NCI-H345 treated with DMSO at 0.1 percent for 48 hours (cell line): ENCODE measurements around the gene DDO.

Experiments used
- DNase-seq: peaks from one replicate; lab custom pipeline; 2025; ENCODE audit not compliant: unreplicated experiment; lab: John Stamatoyannopoulos, UW

The DDO gene, protein sequence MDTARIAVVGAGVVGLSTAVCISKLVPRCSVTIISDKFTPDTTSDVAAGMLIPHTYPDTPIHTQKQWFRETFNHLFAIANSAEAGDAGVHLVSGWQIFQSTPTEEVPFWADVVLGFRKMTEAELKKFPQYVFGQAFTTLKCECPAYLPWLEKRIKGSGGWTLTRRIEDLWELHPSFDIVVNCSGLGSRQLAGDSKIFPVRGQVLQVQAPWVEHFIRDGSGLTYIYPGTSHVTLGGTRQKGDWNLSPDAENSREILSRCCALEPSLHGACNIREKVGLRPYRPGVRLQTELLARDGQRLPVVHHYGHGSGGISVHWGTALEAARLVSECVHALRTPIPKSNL

DNA sequence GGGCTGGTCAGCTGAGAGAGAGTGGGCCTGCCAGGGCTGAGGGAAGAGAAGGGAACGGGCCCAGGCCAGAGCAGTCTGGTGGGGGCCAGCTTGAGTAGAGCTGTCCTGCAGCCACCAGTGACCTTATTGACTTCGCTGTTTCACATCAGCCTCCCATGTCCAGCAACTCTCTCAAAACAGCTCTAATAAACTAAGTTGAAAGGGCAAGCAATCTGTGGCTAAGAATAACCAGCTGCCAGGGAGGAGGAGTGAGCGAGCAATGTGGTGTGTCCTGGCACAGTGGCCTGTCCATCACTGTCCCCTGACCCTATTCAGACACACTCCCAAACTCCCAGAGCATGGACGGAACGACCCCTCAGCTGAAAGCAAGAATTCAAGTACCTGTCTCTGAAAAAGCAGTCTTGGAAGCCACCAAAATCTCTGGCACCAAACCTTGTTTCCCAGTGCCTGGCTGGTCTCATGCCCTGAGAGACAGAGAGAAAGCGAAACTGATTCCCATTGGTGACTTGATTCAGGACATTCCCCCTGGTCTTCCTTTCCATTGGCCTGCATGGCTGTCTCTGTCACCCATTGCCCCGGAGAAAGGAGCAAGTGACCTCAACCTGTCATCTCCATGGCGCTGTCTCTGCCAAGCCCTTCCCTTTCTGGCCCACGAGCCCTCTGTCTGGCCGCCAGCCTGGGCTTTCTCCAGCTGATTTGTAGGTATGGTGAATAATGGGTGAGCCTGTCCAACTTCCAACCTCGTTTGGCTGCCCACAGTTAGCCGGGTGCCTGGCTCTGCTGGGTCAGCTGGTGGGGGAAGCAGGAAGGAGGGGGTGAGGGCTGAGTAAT is at the start of gene DDO:
Gene DDO, minus strand, starts transcription at position 490 of the 831 bp plus-strand sequence. CDS start 2,113 bp downstream, outside the sequence.
- no peak for DNase-seq

DNA sequence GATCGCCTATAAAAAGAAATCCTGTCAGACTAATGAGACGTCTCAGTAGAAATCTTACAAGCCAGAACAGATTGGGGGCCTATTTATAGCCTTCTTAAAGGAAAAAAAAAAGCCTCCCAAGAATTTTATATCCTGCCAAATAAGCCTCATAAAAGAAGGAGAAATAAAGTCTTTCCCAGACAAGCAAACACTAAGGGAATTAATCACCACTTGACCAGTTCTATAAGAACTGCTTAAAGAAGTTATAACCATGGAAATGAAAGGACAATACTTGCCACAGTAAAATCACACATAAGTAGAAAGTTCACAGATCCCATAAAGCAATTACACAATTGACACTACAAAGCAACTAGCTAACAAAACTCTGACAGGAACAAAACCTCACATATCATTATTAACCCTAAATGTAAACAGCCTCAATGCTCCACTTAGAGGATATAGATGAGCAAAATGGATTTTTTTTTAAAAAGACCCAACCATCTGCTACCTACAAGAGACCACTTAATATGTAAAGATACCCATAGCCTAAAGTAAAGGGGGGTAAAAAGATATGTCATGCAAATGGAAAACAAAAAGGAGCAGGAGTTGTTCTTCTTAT is 47.6 kb upstream of the DDO start:
- DNase-seq = no peak

DNA sequence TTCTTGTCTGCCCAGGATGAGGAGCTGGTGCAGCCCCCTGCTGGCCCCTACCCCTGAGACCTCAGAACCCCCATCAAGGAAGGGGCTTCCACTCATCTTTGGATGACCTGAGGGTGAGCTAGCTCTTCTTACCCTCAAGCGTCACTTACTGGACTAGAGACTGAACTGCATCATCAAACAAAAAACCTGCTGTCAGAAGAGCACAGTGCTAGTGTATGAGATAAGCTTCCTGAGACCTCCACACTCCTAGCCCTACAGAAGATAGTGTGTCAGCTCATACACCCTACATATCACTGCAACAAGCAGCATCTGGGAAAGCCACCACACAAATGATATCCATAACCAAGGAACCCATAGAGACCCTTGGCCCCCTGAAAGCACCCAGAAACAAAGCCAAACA is 46.0 kb upstream of the DDO start:
- no peak for DNase-seq

DNA sequence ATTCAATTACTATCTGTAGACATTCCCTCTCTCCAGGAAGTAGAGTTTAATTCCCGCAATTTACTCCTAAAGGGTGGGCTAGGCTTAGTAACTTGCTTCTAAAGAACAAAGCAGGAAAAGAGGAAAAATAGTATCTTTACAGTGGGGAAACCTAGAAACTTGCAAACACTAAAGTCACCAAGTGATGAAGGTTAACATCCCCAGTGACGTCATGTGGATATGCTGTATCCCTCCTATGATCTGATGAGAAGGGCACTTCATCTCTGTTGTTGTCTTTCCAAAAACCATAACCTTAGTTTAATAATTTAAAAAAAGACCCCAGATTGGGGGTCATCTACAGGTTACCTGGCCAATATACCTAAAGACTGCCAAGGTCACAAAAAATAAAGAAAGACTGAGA is 43.8 kb upstream of the DDO start:
- no peak for DNase-seq

DNA sequence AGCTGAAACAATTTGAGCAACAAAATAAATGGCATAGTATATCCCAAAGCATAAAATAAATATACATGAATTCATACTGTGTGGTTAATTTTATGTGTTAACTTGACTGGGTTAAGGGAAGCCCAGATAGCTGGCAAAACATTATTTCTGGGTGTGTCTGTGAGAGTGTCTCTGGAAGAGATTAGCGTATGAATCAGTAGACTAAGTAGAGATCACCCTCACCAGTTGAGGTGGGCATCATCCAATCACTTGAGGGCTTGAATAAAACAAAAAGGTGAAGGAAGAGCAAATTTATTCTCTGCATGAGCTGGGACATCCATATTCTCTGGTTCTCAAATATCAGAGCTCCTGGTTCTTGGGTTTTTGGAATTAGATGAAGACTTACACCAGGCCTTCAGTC is 43.1 kb upstream of the DDO start:
- DNase-seq = no peak

DNA sequence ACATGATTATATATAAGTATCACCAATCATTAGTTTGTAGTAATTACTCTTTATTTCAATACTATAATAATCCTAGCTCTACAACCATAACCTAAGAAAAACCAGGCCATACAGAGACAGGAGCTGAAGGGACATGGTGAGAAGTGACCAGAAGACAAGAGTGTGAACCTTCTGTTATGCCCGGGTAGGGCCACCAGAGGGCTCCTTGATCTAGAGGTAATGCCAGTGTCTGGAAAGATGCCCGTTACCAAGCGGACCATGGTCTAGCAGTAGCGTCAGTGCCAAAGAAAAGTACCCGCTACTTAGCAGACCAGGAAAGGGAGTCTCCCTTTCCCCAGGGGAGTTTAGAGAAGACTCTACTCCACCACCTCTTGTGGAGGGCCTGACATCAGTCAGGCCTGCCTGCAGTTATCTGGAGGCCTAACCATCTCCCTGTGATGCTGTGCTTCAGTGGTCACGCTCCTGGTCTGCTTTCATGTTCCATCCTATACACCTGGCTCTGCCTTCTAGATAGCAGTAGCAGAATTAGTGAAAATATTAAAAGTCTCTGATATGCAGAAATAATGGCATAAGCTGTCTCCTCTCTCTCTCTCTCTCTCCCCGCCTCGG is 42.3 kb upstream of the DDO start:
- peak; percentile 9 for DNase-seq

DNA sequence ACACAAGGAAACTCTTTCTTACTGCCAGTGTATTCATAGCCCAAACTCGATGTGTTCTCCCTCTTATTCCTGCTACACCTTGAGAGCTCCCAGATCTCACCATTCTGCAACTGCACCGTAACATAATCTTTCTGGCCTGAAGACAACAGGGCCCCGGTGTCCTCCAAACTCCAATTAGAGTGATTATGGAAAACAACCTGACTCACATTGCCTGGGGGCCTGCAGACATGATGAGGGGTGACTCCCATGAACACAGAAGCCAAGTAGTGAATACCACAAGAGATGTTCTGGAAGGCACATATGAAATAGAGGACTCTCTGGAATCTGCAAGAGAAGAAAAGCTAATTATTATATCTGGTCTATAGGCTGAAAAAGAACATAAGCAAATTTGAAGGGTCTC is 41.3 kb upstream of the DDO start:
- DNase-seq = no peak

DNA sequence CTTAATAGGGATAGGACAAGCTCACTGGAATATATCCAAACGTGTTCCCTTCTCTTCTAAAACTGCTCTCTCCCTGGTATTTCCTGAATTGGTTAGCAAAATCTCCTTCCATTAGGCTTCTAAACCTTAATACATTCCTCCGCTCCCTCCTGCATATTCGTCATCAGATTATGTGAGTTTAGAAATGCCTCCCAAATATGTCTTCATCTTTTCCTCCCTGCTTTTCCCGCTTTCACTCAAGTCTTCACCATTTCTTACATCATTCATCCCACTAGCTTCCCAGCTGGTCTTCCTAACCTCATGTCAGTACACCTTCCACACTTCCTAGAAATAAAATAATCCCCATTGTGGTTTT is 34.1 kb upstream of the DDO start:
- no peak for DNase-seq

DNA sequence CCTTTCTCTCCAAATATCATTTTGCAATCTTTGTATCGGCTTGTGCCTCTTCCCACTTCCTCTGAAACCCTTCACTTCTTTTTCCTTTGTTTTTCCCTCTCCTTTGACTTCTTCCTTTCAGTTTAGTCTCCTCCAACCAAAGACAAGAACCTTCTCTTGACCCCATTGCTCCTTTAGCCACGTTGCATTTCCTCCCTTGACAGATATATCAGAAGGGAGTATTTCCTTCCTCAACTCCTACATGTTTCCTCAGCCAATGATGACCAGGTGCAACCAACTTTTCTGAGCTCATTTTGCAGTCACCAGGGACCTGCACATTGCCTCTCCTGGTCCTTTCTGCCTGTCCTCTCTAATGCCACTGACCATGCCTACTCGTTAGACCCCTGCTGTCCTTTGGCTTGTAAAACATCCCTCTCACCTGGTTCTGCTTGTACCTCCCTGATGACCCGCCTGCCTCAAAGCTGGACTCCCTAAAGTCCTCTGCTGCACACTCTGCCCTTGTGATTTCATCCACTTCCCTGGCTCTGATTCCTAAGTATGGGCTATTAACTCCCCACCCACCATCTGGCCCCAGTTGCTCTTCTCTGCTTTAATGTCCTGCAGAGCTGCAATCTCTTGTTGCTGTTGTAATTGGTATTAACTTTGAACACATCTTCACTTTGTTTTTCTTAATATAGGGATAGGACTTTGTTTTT is 33.6 kb upstream of the DDO start:
- no peak for DNase-seq

DNA sequence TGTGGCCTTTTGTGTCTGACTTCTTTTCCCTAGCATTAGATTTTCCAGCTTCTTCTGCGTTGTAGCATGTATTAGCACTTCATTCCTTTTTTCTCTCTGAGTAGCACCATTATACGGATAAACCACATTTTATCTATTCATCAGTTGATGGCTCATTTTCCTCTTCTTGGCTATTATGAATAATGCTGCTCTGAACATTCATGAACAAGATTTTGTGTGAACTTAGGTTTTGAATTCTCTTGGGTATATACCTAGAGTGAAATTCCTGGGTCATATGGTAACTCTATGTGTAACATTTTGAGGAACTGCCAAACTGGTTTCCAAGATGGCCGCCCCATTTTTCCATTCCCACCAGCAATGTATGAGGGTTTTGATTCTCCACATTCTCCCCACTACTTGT is 32.4 kb upstream of the DDO start:
- no peak for DNase-seq

DNA sequence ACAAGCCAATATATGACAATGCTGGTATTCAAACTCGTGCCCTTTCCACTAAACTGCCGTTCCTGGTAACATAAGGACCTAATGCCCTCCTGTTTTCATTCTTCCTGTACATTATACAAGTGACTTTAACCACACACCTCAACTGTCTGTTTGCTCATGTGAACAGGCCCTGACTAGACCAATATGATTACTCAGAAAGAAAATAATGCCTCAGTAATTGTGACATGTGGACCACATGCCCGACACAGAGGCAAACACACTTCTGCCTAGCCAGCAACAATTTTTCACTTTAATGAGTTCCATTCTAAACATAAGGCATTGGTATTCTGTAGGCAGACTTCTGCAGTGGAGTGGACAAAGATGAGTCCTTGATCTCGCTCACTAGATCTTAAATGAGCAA is 31.0 kb upstream of the DDO start:
- no peak for DNase-seq

DNA sequence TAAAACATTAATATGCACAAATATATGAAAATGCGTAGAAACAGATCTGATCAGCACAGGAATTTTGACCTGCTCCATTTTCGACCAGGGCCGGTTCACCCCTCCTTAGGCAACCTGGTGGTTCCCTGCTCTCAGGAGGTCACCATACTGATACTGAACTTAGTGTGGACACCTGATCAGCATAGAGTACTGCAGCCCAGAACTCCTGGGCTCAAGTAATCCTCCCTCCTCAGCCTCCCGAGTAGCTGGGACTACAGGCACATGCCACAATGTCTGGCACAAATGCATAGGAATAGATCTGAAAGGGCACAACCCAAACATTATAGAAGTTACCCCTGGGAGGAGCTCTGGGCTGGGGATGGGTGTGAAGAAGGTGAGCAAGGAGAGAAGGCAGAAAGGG is 24.7 kb upstream of the DDO start:
- DNase-seq = no peak

DNA sequence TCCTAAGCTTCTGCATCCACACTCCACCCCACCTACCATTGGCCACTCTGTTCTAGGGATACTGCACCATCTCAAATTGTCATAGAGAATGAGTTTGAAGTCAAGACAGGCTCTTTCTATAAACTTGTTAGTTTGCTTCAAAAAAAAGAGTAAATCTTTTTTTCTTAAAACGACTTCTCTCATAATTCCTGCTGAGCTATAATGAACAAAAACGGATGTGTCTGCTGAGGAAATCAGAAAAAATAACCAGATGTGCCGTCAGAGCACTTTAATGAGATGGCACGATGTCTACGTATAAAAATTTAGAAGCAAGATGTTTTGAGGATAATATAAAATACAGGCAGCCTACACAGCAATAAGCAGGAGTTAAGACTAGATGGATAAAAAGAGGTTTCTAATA is 24.0 kb upstream of the DDO start:
- DNase-seq = no peak

DNA sequence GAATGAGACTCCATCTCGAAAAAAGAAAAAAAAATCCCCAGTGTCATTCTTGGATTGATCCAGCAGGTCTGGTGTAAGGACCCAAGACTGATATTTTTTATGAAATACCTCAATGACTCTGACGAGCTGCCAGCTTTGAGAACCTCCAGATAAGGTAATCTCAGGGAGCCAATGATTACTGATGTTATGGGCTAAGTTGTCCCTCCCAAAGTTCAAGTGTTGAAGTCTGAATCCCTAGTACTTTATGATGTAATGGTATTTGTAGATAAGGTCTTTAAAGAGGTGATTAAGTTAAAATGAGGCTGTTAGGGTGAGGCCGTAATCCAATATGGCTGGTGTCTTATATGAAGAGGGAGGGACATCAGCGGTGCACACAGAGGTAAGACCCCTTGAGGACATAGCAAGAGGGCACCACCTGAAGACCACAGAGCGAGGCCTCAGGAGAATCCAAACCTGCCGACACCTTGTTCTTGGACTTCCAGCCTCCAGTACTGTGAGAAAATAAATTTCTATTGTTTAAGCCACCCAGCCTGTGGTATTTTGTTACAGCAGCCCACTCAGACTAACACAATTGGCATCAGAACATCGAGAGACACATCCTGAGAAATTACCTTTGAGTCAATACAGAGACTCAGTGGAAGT is 19.7 kb upstream of the DDO start:
- DNase-seq = no peak

DNA sequence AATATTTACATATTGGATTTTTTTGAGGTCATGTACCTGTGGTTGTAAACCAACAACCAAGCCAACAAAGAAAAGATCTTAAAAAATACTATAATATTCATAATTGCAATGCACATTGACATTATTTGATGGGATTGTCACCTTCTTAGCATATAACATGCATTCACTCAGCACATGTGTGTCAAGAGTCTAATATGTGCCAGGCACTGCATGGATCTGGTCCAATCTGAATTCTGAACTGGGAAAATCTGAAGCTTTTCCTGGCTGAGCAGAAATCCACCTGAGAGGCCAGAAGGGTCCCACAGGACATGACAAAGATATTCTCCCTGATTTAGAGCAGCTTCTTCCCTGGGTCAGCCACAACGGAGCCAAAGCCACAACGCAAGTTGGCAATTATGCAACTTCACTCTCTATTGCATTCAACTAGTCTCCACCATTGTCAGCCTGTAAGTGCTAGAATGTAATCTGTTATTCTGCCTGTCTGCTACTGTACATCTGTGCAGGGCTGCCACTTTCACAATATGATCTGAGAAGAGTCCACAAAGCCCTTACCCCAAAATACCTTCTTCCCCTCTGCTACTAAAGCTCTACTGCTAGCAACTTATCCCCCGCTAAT is 17.0 kb upstream of the DDO start:
- no peak for DNase-seq

DNA sequence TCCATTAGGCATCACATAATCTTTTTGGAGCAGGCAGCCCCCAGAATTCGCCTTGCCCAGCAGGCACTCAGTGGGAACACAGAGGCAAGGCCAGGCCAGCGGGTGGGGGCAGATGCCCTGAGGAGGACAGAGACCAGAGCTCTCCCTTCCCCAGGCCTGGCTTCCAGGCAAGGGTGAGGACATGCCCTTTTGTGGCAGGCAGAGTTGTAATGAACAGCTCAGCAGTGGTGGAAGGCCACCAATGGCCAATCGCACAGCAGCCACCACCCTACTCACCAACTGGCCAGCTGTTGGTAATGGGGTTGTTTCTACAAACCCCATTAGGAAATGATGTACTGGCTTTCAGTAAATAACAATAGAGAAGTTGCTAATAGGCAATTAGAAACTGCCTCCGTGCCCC is 15.4 kb upstream of the DDO start:
- DNase-seq = no peak

DNA sequence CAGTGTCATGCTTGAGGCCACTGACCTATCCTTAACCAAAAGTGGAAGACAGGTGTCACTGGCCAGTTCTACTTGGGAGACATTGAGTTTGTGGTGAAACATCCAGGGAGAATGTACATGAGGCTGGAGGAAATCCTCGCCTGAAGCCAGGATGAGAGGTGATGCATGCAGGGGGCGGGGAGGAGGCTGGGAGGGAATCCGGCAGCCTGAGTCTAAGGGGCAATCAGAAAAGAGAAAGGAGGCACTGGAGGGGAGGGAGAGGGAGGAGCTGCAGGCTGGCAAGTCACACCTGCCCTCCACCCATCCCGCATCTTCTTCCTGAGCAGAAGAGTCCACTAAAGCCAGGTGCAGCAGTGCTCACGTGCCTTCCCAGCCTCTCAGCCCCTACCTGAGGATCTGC is 14.9 kb upstream of the DDO start:
- DNase-seq = no peak

DNA sequence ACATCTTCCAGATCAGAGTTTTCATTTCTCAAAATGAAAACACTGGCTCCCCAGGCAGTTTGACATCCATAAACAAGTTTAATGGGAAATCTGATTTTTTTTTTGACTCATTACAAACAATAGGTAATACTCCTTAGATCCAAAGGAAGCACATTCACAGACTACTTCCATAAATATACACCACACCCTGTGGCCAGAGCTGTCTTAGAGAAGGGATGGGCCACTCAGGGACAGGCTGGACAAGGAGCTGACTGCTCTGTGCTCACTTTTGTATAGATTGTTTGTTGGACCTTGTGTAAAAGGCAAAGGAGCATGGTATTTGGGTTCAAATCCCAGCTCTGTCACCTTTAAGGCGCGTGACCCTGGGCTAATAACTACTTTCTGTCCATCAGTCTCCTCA is 12.8 kb upstream of the DDO start:
- no peak for DNase-seq

DNA sequence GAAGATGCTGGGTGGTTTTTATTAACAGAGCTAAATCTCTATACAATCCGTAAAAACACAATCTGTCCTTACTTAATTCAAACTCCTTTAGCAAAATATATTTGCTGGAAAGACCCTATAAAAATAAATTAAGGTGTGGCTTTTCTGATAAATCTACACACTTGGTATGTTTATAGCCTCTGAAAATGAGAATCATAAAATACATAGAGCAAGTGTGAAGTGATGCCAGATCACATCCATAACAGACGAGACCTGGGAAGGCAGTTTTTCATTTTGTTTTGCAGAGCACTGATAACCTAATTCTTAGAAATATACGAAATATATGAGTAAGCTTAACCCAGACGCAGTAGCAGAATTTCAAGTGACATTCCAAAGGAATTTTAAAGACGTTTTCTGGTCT is 10.4 kb upstream of the DDO start:
- DNase-seq = no peak

DNA sequence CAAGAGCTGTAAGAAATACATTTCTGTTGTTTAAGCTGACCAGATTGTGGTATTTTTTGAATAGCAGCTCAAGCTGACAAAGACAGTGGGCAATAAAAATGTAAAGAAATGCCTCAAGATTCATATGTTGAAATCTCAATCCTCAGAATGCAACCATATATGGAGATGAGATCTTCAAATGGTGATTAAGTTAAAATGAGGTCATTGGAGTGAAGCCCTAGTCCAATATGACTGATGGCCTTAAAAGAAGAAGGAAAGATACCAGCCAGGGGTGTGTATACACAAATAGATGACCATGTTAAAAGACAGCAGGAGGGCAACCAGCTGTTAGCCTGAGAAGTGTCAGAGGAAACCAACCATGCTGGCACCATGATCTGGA is 7.1 kb upstream of the DDO start:
- no peak for DNase-seq
